GM06990 (cell line): Measurements from ENCODE around the gene CRYBA1.
"Not testable (repeated sequence)": the region's sequence is repeated elsewhere in the genome, so short reads cannot be mapped to it uniquely, and the experiment has no call there.

ENCODE experiments used
- DNase-seq: peaks from one replicate; pipeline ENCODE4 v3.0.0-alpha.2; 2011; ENCODE audit not compliant: insufficient read length; ENCODE audit errors: extremely low read depth
- H3K27me3 ChIP-seq: replicated peaks from 2 replicates; pipeline ENCODE4 v1.6.0; 2011; ENCODE audit warnings: low read length; ENCODE audit not compliant: control insufficient read depth, insufficient read depth
- H3K36me3 ChIP-seq: 2 replicates; pipeline ENCODE4 v1.5.1; 2011; ENCODE audit warnings: low read length; ENCODE audit not compliant: control insufficient read depth, insufficient read depth
- H3K4me3 ChIP-seq: replicated peaks from 2 replicates; pipeline ENCODE4 v1.5.1; 2011; ENCODE audit warnings: low read depth, mild to moderate bottlenecking, control low read depth, low read length
- CTCF ChIP-seq: IDR thresholded peaks from 2 replicates; pipeline ENCODE4 v1.5.1; 2011; ENCODE audit warnings: low read length, control low read depth, mild to moderate bottlenecking, inconsistent platforms; ENCODE audit not compliant: insufficient read depth, poor library complexity, severe bottlenecking

The CRYBA1 gene, protein sequence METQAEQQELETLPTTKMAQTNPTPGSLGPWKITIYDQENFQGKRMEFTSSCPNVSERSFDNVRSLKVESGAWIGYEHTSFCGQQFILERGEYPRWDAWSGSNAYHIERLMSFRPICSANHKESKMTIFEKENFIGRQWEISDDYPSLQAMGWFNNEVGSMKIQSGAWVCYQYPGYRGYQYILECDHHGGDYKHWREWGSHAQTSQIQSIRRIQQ

GRCh38 chr17:29246628-29247027 lies at the start of gene CRYBA1:
CRYBA1 (plus strand) TSS chr17:29246859; CDS start chr17:29246864, 5 bp downstream.
- H3K36me3 ChIP-seq, result no peaks in the 10 kb centered on the region
- TF ChIP-seq CTCF, result no peak
- no peaks in the 10 kb centered on the region for H3K27me3 ChIP-seq
- no peak within 1 kb of the TSS for H3K4me3 ChIP-seq
- no peak for DNase-seq

DNA sequence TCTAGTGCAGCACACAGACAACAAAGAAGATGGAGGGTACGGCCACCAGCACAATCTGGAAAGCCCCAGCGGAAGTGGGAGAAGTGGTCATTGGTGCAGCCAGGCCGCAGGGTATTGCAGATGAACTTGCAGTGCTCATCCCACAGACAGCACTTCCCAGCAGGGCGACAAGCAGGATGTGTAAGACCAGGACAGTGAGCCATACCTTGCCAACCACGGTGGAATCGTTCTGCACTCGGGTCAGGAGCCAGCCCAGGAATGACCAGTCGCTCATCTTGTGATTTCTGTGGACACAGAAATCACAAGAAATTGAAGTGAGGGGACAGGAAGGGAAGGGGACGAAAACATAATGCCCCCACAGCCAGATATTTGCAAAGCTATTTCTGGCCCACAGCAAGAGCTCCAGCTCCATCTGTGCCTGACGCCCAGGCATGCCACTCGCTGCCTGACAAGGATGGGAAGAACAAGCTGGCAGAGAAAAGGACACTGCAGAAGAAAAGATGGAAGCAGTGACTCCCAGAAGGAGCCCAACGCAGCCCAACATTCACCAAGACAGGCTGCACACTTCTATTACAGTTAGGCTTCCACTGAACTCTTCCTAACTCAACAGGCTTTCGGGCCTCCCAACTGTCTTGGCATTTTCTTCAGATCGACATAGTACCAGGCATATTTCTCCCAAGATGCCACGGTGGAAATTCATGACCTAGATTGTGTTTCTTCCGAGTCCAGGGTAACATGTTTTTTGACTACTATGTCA lies 49.0 kb upstream of the CRYBA1 start:
- H3K4me3 ChIP-seq, result no peak overlapping the region
- DNase-seq, result no peak
- no peaks in the 10 kb centered on the region for H3K27me3 ChIP-seq
- TF ChIP-seq CTCF, result no peak
- no peaks in the 10 kb centered on the region for H3K36me3 ChIP-seq

DNA sequence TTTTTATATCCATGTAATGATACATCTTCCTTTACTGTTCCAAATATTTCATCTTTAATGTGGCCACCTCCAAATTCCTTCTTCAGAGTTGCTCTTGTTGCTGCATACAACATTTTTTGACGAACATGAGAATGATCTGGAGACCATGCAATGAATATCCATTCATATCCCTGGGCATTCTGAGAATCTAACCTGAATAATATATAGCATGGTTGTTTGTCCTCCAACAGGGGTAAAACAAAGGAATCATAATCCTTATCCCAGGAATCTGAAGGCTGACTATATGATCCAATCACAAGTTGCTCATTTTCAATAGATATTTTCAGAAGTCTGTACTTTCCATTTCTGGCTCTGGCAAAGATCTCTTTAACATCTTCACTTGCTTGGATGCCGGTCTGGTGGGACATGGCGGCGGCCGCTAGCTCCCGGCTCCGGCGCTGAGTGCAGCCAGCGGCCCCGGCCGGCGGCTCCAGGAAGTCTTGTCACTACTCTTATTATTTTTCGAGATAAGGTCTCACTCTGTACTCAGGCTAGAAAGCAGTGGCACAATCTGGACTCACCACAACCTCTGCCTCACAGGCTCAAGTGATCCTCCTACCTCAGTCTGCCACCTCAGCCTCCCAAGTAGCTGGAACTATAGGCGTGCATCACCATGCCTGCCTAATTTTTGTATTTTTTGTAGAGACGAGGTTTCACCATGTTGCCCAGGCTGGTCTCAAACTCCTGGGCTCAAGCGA lies 42.4 kb upstream of the CRYBA1 start:
- not testable (repeated sequence) for H3K4me3 ChIP-seq, DNase-seq

GRCh38 chr17:29205047-29205446 lies 41.6 kb upstream of the CRYBA1 start:
- H3K36me3 ChIP-seq, result no peaks in the 10 kb centered on the region
- DNase-seq, result no peak
- H3K4me3 ChIP-seq, result no peak overlapping the region
- H3K27me3 ChIP-seq, result no peaks in the 10 kb centered on the region
- TF ChIP-seq CTCF, result no peak

More for the DNA sequence above, 42.4 kb upstream of the CRYBA1 start:
- not testable (repeated sequence) for H3K27me3 ChIP-seq, H3K36me3 ChIP-seq

DNA sequence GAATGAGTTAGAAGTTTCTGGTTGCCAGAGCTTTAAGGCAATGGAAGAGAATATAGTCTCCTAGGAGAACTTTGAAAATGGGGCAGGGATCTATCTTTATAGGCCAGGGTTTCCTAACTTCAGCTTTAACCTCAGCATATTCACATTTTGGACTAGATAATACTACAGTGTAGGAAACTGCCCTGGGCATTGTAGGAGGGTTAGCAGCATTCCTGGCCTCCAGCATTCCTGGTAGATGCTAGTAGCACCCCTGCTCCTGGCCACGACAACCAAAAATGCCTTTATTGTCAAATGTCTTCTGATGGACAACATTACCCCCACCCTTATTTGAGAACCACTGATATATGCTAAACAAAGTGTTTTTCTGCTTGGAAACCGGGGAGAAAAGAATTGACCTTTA lies 38.7 kb upstream of the CRYBA1 start:
- DNase-seq, result no peak
- no peaks in the 10 kb centered on the region for H3K27me3 ChIP-seq
- no peak overlapping the region for H3K4me3 ChIP-seq
- no peak for TF ChIP-seq CTCF
- H3K36me3 ChIP-seq, result no peaks in the 10 kb centered on the region

GRCh38 chr17:29209073-29209472 lies 37.6 kb upstream of the CRYBA1 start:
- Histone ChIP-seq H3K36me3 (no peaks in the 10 kb centered on the region), H3K27me3 (no peaks in the 10 kb centered on the region), H3K4me3 (no peak overlapping the region)
- TF ChIP-seq CTCF, result no peak
- no peak for DNase-seq
